CD4-positive, alpha-beta T cell (primary cell): ENCODE measurements around the gene TRDMT1. TPM values are rescaled to one million over a fixed set of nuclear protein-coding genes. Genes with fewer than 3 reads are reported as not detected.

Experiments
- ATAC-seq: fragments of 200-7000 bp; cut with Tn5 transposase; one replicate; pipeline ENCODE4 v1.10.0; 2022; ENCODE audit warnings: mild to moderate bottlenecking; ENCODE audit not compliant: poor library complexity
- CTCF ChIA-PET: fragments of 350-600 bp; sonication (Branson Sonifier 250); formaldehyde crosslinking; loops from one replicate; lab custom pipeline; 2021; ENCODE audit warnings: antibody characterized with exemption, inconsistent platforms; lab: Charles Lee
- POLR2A ChIA-PET: fragments of 350-600 bp; sonication (Branson Sonifier 250); formaldehyde crosslinking; loops from one replicate; lab custom pipeline; 2021; ENCODE audit warnings: antibody characterized with exemption, inconsistent platforms; lab: Charles Lee
- DNase-seq, 14 experiments: peaks; one replicate each; pipeline ENCODE4 v3.0.0-alpha.2; 2013 to 2020; ENCODE audit warnings: mixed read lengths in 2 of 14
- H3K27ac ChIP-seq, 2 donors: one replicate each; pipeline versions ENCODE4 v1.5.1 to v1.7.0; 2013; ENCODE audit warnings: low read length in 2 of 2, low read depth in 1 of 2, mild to moderate bottlenecking in 1 of 2
- H3K27me3 ChIP-seq, 2 experiments: 1 replicate in 1 of 2; 2 replicates in 1 of 2; pipeline versions ENCODE4 v1.6.1 to v1.7.0; 2013; ENCODE audit warnings: low read length in 2 of 2, control low read depth in 1 of 2, mild to moderate bottlenecking in 1 of 2, moderate library complexity in 1 of 2; ENCODE audit not compliant: insufficient read depth in 2 of 2, control insufficient read depth in 1 of 2
- H3K36me3 ChIP-seq: one replicate; pipeline ENCODE4 v1.6.1; 2013; ENCODE audit warnings: low read length, control low read depth; ENCODE audit not compliant: insufficient read depth
- H3K4me1 ChIP-seq: one replicate; pipeline ENCODE4 v1.6.1; 2013; ENCODE audit warnings: low read length, control low read depth; ENCODE audit not compliant: insufficient read depth
- H3K4me3 ChIP-seq: one replicate; pipeline ENCODE4 v1.5.1; 2013; ENCODE audit warnings: mild to moderate bottlenecking, low read length, moderate library complexity
- H3K9me3 ChIP-seq, 2 experiments: 1 replicate in 1 of 2; 2 replicates in 1 of 2; pipeline versions ENCODE4 v1.6.1 to v1.7.0; 2013; ENCODE audit warnings: low read length in 2 of 2, mild to moderate bottlenecking in 2 of 2, control low read depth in 1 of 2, moderate library complexity in 1 of 2; ENCODE audit not compliant: control insufficient read depth in 1 of 2, insufficient read depth in 1 of 2
- H3K27ac Mint-ChIP-seq: one replicate; pipeline ENCODE4 v1.8.0; 2020; ENCODE audit warnings: mixed read lengths
- H3K27me3 Mint-ChIP-seq: one replicate; pipeline ENCODE4 v1.8.0; 2021; ENCODE audit warnings: mixed read lengths
- H3K36me3 Mint-ChIP-seq: one replicate; pipeline ENCODE4 v1.8.0; 2021; ENCODE audit warnings: low read depth, mixed read lengths
- H3K4me1 Mint-ChIP-seq: one replicate; pipeline ENCODE4 v1.8.0; 2021; ENCODE audit warnings: low read depth, mixed read lengths
- H3K4me3 Mint-ChIP-seq: one replicate; pipeline ENCODE4 v1.8.0; 2020; ENCODE audit warnings: mild to moderate bottlenecking, mixed read lengths
- H3K9me3 Mint-ChIP-seq: one replicate; pipeline ENCODE4 v1.8.0; 2020; ENCODE audit warnings: mixed read lengths
- intact Hi-C, 2 experiments: fragments of 100-400 bp; cut with DNase I in 1 of 2; cut with micrococcal nuclease in 1 of 2; formaldehyde crosslinking; loops; one replicate each; pipeline versions ENCODE4 v1.15.1 to v1.9.0; 2023 to 2025; cut with DNase I, micrococcal nuclease
- total RNA-seq, 174 experiments: library from RNA in 2 of 174; stranded (reverse) in 2 of 174; gene quantifications; one replicate each; pipeline ENCODE4 v1.2.3 and lab custom pipeline; 2021 to 2026
- TF ChIP-seq, protein P1 (sequence below): fragments of 200-600 bp; IDR thresholded peaks from one replicate; pipeline ENCODE4 v1.8.0; 2022; ENCODE audit warnings: antibody characterized with exemption, mild to moderate bottlenecking

The TRDMT1 gene
- total RNA-seq, 2 experiments from 2014 or later, result 20.3 to 21.3 TPM

DNA sequence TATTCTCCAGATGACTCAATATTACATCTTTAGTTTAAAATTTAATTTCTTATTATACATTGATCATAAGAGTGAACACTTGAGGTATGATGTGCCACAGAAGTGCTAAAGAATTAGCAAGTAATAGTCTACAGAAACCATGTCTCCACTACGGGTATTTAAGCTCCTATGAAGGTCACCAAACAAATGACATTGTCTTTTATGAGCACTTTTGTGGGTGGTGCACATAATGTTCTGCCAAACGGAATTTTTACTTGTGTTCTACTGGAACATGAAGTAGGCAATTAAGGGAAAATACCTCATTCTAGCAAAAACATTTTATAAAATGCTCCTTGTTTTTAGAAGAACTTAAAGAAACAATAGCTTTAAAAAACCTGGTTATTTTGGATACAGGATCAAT lies 44.4 kb downstream of the TRDMT1 start:
- Histone ChIP-seq H3K27ac (no peak overlapping the region), H3K9me3 (no peaks in the 10 kb centered on the region), H3K4me1 (no peaks in the 10 kb centered on the region), H3K4me3 (no peak overlapping the region), H3K36me3 (peaks cover 8% of the 10 kb centered on the region), H3K27me3 (no peaks in the 10 kb centered on the region)
- Mint-ChIP-seq H3K4me3 (no peak overlapping the region), H3K27ac (no peak overlapping the region), H3K36me3 (peaks cover 32% of the 10 kb centered on the region), H3K9me3 (no peaks in the 10 kb centered on the region), H3K27me3 (no peaks in the 10 kb centered on the region), H3K4me1 (no peaks in the 10 kb centered on the region)
- ChIA-PET CTCF (interaction anchor here (1.2 kb wide), 1 partner anchor 27 kb away, joined by 3 read pairs; no protein-coding TSS in a partner anchor), POLR2A (no interaction called here)
- intact Hi-C loops, result loop anchor here in 1 of 2 experiments (10.0 kb wide), 1 partner anchor 712 kb away; no protein-coding TSS in a partner anchor
- DNase-seq, result no peak
- no peak for ATAC-seq
- TF ChIP-seq, protein P1, sequence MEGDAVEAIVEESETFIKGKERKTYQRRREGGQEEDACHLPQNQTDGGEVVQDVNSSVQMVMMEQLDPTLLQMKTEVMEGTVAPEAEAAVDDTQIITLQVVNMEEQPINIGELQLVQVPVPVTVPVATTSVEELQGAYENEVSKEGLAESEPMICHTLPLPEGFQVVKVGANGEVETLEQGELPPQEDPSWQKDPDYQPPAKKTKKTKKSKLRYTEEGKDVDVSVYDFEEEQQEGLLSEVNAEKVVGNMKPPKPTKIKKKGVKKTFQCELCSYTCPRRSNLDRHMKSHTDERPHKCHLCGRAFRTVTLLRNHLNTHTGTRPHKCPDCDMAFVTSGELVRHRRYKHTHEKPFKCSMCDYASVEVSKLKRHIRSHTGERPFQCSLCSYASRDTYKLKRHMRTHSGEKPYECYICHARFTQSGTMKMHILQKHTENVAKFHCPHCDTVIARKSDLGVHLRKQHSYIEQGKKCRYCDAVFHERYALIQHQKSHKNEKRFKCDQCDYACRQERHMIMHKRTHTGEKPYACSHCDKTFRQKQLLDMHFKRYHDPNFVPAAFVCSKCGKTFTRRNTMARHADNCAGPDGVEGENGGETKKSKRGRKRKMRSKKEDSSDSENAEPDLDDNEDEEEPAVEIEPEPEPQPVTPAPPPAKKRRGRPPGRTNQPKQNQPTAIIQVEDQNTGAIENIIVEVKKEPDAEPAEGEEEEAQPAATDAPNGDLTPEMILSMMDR, result no peak

DNA sequence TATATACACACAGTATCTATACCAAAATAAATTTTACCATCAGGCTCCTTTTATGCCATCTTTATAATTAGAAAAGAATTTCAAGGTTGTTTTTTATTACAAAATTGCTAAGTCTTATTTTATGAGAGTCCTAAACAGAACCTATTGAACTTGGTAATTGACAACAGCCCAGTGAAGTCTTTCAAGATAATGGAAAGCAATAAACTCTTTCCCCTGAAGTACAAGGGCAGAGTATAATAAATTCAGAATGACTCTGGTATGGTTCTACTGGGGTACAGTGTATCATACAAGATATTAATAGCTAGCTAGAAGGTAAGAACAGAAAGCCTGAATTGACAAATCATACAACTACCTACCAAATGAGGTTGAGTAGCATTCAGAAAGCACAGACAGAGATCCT lies 45.6 kb downstream of the TRDMT1 start:
- Mint-ChIP-seq H3K4me1 (no peaks in the 10 kb centered on the region), H3K27me3 (no peaks in the 10 kb centered on the region), H3K27ac (no peak overlapping the region), H3K36me3 (peaks cover 33% of the 10 kb centered on the region), H3K9me3 (no peaks in the 10 kb centered on the region), H3K4me3 (no peak overlapping the region)
- no peaks in the 10 kb centered on the region for H3K27me3 ChIP-seq
- H3K4me3 ChIP-seq, result no peak overlapping the region
- H3K27ac ChIP-seq, result no peak overlapping the region
- ChIA-PET CTCF (no interaction called here), POLR2A (interaction anchor here (0.7 kb wide), 1 partner anchor 560 kb away, joined by 4 read pairs; no protein-coding TSS in a partner anchor)
- no peak for DNase-seq
- intact Hi-C loops, result loop anchor here in 1 of 2 experiments (10.0 kb wide), 1 partner anchor 711 kb away; no protein-coding TSS in a partner anchor
- TF ChIP-seq, protein P1, result no peak
- ATAC-seq, result no peak
- H3K4me1 ChIP-seq, result no peaks in the 10 kb centered on the region
- H3K9me3 ChIP-seq, result no peaks in the 10 kb centered on the region
- H3K36me3 ChIP-seq, result peaks cover 3% of the 10 kb centered on the region

DNA sequence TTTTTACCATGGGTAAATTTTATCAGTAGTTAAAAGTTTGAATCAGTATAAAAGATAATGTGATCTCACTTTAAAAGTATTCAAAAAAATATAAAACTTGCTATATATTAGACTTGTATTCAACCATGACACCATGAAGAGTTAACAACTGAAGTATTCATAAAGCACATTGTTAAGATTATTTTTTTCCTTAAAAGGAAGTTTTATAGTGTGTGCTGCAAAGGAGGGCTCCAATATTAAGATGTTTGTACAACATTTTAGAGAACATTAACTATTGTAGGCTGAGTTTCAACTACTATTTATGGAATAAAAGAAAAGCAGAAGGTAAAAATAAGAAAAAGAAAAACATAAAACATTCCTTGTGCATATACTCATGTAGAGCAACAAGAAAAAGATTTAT lies 47.4 kb downstream of the TRDMT1 start:
- H3K9me3 Mint-ChIP-seq, result no peaks in the 10 kb centered on the region
- no peaks in the 10 kb centered on the region for H3K4me1 Mint-ChIP-seq
- H3K27me3 Mint-ChIP-seq, result no peaks in the 10 kb centered on the region
- peaks cover 45% of the 10 kb centered on the region for H3K36me3 Mint-ChIP-seq
- Histone ChIP-seq H3K4me3 (no peak overlapping the region), H3K4me1 (no peaks in the 10 kb centered on the region), H3K36me3 (peaks cover 3% of the 10 kb centered on the region), H3K9me3 (no peaks in the 10 kb centered on the region), H3K27ac (no peak overlapping the region), H3K27me3 (no peaks in the 10 kb centered on the region)
- no peak overlapping the region for H3K27ac Mint-ChIP-seq
- ChIA-PET CTCF (no interaction called here), POLR2A (no interaction called here)
- TF ChIP-seq, protein P1, result no peak
- H3K4me3 Mint-ChIP-seq, result no peak overlapping the region
- no peak for ATAC-seq
- no peak for DNase-seq
- intact Hi-C loops, result loop anchor here in 1 of 2 experiments (10.0 kb wide), 1 partner anchor 709 kb away; no protein-coding TSS in a partner anchor
